DMS53 treated with DMSO at 0.1 percent for 48 hours (cell line): ENCODE measurements around the gene SHB.

Source experiments
- DNase-seq: peaks from one replicate; lab custom pipeline; 2025; ENCODE audit not compliant: unreplicated experiment; lab: John Stamatoyannopoulos, UW

Gene SHB

DNA sequence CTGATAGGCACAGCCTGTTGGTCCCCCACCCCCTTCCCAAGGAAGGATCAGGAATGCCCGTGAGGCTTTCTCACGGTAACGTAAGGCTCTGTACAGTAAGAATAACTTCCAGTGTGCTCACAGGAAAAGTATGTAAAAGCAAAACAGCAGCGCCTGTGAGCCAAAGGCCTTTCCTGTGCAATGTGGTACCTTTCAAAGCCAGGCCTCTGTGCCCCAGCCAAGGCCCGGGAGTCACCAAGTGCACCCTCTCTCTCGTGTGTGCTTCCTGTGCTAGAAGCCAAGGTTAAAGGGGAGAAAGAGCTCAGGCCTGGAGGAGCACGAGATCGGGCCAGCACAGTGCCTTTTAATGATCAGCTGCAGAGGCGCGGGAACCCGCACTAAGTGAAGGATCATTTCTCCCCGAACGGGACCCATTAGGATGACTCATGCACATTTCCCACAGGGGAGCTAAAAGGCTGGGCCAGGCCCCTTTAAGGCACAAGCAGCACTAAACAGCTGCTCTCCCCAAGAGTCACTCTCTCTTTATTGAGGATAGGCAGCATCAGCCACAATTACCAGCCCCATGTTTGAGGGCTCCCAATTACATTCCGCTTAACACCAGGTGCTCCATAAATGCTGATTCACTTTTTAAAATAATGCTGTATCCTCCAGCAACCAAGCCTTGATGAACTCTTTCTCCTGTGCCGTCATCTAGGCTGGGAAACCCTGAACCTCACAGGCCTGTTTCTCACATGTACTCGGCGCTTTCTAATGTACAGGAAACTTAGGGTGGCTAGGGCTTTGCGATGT is 42.8 kb downstream of the SHB start:
- DNase-seq: no peak

DNA sequence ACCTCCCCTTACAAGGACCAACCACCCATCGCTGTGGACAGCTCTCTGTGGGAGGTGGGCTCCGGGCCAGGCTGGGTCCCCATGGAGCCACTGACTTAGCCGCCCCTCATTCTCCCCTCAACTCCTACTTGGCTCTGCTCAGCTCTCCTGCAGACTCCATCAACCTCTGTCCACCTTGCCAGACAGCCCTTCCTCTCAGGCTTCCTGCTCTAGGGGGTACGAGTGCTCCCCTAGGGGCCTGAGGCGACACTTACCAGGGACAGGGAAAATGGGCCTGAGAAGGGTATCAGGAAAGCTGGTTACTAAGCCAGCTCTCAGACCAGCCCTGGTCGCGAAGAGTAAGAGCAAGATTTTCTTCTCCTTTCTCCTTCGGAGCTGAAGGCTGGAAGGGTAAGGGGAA is 43.9 kb downstream of the SHB start:
- no peak for DNase-seq

DNA sequence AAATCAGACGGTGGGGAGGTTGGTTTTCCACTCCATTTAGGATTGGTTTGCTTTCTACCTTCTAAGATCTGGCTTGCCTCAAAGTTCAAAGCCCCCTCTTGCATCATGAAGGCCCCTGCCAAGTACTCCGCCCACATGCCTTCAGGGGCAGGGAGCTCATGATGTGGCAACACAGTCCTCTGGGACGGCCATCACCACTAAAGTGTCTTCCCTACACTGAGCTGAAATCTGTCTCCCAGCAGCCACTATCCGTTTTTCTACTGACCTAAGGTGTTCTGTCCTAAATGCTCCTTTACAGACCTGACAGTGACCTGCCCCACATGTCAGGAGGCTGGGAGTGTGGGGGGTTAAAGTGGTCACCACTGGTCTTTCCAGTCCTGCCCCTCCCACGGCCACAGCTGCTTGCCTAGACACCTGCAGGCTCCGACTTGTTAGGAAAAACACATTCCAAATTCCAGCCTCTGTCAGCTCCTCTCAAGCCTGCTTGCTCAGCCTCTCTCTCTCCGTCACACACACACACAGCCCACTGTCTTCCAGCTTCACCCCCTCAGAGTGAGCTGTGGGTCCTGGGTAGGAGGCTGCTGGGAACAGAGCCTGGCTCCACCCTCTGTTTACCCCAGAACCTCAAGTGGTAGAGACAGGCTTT is 44.9 kb downstream of the SHB start:
- DNase-seq: peak; percentile 48

DNA sequence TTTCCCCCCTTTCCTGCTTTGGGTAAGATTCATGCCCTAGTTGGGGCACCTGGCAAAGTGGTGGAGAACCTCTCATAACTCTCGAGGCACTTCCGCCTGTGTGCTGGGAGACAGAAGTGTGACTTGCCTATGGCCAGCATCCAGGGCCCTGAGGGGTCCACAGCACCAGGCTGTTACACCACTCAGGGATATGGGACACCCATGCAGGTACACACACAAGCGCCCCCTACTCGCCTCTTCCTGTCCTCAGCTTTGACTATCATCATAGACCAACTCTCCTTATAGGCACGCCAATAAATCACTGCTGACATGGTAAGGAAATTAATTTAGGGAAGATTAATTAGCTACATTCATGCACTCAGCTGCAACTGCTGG is 45.4 kb downstream of the SHB start:
- no peak for DNase-seq

DNA sequence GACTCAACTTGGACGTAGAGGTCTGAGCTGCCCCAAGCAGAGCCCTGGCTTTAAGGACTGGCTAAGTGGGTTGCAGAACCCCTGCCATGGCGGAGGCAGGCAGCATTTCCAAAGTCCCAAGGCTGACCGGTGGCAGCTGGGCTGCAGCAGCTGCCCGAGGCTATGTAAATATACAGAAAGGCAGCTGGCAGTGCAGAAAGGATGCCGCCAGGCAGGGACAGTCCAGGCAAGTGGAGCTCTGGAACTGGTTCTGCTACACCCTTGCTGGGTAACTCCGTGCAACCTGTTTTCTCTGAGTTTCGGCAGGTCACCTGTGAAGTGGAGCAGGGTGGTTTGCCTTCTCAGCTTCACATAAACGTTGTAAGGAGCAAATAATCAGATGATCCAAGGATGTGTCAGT is 46.0 kb downstream of the SHB start:
- DNase-seq: peak; percentile 80

DNA sequence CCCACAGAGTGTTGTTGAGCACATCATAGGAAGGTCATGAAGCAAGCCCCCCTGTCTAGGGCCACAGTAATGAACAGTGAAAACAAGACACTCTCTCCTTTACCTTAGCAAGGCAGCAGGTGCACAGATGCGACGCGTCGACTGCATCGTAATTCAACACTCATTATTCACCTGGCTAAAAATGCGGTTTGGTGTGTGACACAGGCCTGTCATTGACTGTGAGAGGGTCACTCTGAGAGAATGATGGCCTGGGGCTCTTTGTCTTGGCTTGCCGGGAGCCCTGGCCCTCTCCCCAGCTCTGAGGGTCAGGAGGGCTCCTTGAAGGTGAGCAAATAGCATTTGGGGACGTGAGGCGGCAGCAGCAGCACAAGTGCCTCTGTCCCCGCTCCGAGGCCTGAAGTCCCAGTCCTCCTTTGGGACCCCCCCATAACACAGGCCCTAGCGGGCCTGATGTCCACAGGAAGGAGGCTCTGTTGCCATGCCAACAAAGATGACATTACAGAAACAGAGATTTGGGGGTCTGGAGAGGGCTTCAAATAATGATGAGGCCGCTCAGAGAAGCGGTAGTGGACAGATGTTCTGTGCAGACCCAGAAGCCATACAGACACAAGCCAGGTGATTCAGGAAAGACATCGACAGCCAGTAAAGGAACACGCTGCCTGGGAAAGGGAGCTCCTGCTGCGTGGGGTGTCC is 46.7 kb downstream of the SHB start:
- peak; percentile 43 for DNase-seq

DNA sequence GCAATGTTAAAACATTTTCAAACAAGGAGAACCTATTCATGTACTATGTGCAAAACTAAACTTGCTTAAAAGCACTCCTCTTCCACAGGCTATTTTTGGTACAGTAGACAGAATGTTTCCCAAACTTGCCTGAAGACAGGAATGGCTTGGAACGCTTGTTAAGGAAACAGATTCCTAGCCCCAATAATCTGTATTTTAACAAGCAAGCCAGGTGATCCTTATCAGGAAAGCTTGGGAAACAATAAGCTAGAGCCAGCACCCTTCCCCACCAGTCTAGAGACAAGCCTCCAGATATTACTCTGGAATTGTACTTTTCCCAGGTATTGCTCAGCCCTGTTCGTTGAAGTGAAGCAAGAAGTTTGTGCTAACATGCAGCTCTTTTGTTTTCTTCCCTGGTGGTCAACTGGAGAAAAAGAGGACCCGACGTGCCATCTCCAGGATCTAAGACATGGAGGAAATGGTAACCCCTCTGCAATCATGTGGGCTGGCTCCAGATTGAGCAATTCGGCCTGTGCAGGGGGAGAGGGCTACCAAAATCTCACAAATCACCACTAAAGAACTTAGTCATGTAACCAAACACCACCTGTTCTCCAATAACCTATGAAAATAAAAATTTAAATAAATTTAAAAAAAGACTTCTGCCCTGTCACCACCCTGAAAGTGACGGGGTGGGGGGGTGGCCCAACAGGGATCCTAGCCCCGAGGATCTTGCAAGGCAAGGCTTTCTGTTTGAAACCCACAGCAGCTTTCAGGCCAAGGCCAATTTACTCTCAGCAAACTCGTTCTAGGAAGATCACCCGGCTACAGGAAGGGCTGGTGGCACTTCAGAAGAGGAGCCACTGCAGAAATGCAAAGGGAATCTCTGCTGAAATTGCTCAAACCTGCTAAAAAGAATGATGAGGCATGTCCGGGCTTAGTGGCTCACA is 48.6 kb downstream of the SHB start:
- DNase-seq: no peak

DNA sequence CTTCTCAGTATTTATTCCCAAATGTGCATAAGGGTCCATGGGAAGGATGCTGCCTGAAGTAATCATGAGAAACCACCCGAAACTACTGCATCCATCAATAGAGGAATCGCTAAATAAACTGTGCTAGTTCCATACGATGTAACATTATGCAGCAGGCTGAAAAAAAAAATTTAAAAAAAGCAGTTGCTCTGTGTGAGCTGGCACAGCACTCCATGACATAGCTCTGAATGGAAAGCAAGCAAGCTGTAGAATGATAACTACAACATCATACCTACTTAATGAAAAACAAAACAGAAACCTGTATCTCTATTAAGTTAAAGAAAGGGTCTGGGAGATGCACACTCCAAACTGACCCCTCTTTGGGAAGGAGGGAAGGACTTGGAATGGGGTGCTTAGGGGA is 49.3 kb downstream of the SHB start:
- no peak for DNase-seq

DNA sequence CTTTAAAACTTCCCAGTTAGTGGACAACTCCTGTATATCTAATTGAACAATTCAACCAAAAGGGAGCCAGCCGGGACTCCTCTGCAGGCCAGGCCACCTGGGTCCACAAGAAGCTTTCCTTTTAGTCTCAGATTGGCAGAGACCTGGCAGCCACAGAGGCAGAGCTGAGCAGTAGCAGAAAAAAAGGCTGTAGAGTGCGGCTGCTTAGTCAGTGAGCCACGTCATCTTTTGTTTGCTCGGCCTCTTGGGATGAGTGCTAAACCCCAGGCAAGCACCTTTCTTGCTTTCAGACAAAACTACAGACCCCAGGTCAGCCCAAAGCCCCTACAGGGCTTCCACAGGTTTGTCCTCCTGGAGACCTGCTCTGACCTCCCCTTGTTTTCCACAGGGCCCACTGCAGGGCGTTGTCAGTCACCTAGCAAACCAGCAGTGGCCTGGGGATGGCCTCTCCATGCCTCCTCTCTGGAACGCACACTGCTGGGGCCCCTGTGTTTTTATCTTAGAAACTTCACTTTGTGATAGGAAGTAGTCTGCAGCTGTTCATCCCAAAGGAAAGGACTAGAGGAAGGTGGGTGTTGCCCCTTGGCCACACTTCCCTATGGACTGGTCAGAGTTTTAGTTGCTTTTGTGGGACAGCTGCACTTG is 49.9 kb downstream of the SHB start:
- peak; percentile 82 for DNase-seq

DNA sequence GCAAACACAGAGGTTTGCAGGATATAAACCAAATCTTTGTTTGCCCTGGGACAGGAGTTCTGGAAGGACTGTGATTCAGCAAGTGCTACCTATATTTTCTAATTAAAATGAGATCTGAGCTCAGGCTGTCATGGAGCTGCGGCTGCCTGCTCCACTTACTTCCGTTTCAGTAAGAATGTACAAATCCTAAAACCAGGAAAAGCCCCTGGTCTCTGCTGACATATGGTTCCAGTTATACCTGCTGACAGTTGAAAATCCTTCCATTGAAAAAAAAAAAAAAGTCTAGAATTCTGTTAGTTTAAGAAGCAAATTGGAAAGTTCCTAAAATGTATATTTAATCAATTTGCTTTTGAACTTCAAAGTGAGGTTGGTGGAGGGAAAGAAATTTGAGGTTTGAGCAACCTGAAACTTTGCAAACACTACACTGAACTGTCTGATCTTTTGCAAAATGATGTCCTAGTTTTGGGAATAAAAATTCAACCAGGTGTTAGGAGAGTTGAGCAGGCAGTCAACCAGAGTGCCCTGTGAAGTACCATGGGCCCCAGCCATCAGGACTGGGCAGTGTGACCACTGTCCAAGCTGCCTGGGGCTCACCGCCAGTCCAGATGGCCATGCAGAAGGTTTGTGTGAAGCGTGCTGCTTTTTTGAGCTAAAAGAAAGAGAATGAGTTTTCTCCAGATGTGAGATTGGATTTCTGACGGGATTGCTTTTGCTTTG is 50.6 kb downstream of the SHB start:
- peak; percentile 16 for DNase-seq

DNA sequence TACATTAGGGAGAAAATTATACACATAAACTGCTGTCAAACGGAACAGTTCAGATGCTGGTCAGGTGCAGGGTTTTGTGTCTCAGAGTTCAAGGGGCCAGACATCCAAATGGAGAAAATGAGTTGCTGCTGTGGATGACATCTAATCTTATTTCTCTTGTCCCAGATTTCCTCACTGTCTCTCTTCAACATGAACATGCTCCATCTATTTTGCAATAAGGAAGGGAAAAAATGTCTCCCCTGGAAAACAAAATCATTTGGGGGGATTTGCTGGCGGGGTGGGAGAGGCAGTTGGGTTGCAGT is 51.2 kb downstream of the SHB start:
- DNase-seq: no peak

DNA sequence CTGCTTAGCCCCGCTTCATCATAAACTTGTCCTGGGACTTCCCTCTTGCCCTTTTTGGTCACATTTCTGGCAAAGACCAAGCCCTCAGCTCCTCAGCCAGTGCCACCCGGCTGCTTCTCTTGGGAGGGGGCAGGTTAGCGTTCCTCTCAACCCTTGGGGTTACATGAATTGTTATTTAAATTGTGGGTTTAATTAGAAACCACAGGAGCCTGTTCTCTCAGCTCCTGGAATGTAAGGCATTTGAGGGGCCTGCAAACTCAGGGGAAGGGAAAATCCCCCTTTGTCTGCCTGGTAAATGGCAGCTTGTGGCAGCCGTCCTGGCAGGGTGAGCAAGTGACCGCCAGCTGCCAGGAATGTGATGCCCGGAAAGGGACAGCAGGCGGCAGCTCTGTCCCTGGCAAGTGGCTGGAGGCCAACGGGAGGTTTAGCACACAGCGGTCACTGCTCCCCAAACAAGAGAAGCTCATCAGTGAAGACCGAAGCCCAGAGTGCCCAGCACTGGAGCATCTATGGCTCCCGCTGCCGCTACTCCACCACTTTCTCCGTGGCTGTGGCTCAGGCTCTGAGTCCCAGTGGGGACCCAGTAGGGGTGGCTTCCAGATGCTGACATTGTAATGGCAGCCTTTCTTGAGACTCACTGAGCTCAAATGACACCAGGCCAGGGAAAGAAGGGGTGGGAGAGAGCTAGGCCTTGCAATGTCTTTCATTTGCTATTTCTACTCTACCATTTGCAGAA is 51.7 kb downstream of the SHB start:
- no peak for DNase-seq

DNA sequence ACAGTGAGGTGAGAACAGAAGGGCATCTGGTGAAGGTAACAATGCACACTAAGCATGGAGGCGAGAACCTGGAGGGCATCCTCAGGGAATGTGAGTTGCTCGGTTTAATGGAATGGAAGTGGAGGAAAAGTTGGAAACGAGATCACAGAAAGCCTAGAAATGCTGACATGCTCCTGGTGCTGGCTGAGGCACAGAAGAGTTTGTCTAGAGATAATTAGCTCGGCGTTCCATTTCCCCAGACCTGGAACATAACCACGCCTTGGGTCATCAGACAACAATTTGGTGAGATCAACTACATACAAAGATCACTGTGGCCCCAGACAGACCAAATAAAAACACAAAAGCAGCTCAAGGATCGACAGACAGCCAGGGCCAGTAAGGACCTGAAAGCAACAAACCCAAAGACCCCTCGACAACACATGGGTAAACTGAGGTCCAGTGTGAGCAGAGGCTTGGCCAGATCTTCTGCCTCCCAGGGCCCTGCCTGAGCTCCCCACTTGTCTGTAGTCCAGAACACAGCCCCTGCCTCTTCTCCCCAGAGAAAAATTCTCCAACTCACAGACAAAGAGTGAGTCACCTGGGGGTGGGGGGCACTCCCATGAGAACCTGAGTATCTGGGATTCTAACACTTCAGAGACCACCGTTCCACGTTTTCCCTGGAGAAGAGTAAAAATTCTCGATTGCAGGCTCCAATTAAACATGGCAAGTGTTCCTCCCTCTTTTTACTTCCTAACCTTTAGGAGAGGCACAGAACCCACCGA is 52.5 kb downstream of the SHB start:
- DNase-seq: no peak

DNA sequence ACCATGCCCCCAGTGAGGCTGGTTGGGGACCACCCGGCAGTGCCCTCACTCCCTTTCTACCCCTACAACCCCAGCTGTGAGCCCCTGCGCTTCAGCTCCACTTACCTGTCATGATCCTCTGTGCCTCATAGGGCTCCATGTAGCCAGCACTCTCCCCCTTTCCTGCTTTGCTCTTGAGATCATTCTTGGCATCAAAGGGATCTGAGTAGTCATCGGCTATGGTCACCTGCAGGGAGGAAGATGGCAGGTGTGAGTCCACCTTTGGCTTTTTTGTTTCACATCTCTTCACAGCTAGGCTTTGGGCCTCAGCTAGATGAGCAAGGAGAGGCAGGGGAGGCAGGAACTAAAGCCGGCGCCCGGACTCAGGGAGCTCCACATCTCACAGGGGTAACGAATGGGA is 53.1 kb downstream of the SHB start:
- no peak for DNase-seq

DNA sequence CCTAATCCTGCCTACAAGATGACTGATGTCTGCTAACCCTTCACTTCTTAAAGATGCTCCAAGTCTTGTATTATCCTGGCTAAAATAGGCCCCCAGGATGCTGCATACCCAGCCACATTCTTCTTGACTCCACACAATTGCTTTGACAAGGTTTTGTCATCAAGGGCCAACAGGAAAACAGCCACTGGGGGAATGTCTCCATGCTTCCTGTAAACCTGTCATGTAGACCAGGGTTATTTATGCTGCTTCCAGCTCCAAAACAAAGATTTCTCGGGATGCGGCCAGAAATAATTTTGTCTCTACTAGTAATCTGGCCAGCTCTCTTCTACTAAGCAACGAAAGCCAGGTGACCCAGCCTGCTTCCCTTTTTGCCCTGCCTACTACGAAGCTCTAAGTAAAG is 53.8 kb downstream of the SHB start:
- DNase-seq: no peak

DNA sequence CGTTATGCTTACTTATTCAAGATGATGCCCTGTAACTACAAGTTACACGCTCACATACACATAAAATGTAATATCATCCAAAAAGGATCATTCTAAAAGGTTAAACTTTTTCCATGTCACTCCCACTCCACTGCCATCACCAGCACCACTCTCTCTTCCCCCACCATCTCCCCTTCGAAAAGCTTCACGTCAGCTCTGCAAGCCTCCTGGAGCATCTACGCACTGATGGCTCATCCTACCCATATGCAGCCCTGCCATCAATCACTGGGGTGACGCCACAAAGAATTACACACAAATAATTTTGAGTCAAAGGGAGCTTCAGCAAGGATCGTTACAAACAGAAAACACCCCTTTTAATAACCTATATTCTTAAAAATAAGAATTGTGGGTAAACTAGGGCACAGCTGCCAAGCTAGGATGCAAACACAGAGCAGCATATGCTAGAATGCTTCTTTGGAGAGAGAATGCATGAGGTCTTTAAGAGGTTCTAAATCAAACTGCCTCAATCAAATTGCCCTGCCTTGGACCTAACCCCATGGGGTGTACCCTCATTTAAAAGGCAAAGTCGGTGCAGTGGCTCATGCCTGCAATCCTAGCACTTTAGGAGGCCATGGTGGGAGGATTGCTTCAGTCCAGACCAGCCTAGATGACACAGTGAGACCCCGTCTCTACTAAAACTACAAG is 56.1 kb downstream of the SHB start:
- DNase-seq: no peak

DNA sequence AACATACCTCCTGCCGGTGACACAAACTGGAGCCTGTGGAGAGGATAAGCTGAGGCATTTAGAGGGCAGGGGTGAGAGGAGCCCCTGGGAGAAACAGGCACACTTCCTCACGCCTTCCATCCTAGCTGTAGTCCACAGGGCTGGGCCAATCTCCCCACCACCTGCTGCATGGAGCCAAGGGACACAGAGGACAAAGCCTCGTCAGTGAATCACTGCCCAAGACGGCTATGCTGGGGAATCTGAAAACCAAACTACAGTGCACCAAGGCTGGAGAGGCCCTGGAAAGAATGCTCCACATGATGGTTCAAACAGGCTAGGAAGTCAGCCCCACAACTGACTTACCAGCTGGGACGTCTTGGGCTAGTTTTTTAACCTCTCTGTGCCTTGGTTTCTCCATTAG is 57.0 kb downstream of the SHB start:
- DNase-seq: no peak
